GM18907 (cell line): ENCODE results near the gene SPTBN4.
"Not testable (repeated sequence)": the region's sequence is repeated elsewhere in the genome, so short reads cannot be mapped to it uniquely, and the experiment has no call there.

Source experiments
- ATAC-seq: cut with Tn5 transposase; IDR thresholded peaks from one replicate; pipeline ENCODE4 v1.9.1; 2021; ENCODE audit warnings: mild to moderate bottlenecking, moderate library complexity; ENCODE audit not compliant: unreplicated experiment

The SPTBN4 gene

DNA sequence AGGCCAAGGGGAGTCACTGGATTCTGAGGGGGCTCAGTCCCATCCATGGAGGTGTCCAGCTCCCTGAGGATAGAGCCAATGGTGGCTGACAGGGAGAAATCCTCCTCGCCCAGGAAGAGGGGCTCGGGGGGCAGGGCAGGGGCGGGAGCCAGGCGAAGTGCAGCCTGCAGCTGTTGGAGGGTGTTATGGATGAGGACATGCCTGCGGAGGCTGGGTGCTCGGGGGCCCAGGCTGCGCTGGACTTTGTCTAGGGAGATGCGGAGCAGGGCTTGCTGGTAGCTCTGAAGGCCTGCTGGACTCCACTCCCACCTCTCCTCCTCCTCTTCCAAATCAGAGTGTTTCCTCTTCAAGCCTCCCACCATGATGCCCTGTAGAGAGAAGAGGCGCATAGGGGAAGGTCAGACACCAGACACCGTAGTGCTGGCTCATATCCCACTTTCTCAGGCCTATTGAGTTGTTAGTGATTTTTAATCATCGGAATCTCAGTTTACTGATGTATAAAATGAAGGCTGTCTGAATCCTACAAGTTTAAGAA, 25.0 kb upstream of the SPTBN4 start:
- ATAC-seq: no peak

DNA sequence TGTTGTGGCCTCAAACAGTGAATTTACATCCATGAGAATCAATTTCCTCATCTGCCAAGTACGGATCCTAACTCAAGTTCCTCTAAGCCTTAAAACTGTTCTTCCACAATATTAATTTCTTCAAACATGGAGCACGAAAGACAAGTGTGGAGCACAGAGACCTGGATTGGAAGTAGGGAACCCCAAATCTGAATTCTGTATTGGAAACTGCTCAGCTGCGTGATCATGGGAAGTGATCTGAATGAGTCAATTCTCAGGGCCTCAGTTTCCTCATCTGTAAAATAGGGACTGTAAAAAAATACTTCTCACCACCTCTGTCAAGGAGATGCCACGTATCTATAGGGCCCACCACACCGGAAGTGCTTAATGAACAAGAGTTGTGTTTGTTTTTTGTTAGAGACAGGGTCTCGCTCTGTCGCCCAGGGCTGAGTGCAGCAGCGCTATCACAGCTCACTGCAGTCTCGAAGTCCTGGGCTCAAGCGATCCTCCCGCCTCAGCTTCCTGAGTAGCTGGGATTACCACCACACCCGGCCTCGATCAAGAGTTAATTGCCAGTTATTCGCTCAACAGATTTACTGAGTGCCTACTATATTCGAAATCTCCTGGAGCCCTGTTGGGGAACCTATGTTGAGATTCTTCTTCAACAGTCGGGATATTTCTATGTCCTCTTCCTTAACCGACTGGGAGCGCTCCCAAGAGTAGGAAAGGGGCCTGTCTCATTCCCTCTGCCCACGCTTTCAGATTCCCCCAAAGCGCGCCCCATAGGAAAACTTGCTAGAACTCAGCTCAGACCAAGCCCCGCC, 24.3 kb upstream of the SPTBN4 start:
- ATAC-seq: no peak

DNA sequence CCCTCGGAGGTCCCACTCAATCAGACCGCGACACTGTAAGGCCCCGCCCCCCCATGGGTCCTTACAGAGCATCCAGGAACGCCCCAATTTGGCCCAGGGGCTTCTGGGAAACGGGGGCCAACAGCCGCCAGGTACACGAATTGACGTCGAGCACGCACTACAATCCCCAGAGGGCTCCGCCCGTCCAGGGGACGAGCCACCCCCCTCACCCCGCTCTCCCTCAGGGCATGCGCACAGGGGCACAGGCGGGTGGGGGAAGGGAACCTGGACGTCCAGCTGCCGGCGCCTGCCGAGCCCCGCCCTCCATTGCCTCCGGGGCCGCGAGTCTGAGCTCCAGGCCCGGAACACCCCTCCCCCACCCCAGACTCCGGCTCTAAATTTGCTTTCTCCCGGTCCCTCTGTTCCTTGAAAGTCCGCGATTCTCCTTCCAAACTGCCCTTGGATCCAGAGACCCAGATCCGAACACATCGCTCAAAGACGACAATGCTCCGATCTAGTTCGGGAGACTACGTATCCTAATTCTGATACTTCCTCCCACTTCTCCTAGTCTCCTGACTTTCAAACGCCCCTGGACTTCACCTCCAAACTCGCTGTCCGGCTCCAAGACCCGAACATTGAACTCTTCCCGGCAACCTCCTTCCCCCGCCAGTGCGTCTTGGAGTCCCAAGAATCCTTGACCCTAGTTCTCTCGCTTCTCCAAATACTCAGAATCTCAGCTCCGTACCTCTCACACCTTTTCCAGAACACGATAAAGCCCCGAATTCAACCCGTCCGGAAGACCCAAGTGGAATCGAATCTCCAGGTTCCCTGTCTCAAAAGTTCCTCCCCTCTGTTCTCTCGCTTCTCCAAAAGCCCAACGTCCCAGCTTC, 23.4 kb upstream of the SPTBN4 start:
- peak; percentile 75 for ATAC-seq

DNA sequence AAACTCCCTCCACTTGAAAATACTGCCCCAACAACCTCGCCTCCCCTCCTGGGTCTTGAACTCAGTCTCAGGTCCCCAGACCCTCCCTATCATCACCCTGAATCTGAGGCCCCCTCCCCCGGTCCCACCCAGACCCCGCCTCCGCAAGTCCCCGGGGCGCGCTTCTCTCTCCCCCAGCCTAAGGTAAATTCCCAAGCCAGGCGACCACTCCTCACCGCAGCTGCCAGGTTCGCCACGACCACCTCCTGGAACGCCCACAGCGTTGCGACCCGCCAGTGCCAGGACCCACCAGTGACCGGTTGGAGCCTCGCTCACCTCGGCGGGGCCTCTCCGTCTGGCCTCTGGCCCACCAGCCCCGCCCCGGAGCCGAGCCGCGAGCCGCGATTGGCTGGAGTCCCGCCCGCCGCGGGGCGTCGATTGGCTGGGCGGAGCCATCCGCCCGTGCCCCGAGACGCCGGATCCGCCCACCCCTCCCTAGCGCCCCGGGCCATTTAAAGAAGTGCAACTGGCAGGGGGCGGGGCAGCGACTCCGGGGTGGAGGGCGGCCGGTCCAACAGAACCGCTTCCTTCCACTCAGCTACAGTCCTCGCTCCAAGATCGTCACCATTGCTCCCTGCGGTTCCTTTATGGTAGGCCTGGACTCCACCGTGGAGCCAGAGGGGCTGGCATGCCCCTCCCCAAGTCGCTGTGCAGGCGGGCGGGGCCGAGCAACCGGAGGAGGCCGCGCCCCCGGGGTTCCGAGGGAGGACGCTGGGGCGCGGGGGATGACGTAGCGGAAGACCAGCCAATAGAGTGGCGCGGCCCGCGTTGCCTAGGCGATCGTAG, 22.6 kb upstream of the SPTBN4 start, which contains the start of gene SERTAD3:
Gene SERTAD3 (minus strand): TSS at position 336 of the 825 bp plus-strand sequence. CDS start 2,255 bp downstream, outside the sequence.
- ATAC-seq: peak; percentile 66

GRCh38 chr19:40444825-40445312, 21.9 kb upstream of the SPTBN4 start:
- no peak for ATAC-seq

GRCh38 chr19:40445780-40446262, 21.0 kb upstream of the SPTBN4 start:
- no peak for ATAC-seq

DNA sequence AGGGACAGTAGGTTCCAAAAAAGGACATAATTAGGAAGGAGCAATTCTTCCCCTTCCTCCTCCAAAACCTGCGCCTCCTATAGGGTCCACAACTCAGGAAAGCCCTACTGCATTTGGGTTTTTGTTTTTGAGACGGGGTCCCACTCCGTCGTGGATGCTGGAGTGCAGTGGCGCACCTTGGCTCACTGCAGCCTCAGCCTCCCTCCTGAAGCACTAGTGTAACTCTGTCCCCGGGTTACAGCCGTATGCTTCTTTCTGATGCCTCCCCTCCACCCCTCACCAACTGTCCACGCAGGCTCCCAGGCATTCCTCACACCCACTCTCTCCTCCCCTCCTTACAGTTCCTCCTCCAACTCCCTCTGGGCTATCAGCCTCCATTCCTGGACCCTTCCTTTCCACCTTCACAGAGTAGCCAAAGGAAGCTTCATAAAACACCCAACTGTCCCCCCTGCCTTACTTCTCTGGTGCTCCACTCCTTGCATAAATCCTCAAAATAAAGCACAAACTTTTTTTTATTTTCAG, 20.5 kb upstream of the SPTBN4 start:
- no peak for ATAC-seq

- ATAC-seq: no peak
Observed at GRCh38 chr19:40449506-40449905, 17.3 kb upstream of the SPTBN4 start.

DNA sequence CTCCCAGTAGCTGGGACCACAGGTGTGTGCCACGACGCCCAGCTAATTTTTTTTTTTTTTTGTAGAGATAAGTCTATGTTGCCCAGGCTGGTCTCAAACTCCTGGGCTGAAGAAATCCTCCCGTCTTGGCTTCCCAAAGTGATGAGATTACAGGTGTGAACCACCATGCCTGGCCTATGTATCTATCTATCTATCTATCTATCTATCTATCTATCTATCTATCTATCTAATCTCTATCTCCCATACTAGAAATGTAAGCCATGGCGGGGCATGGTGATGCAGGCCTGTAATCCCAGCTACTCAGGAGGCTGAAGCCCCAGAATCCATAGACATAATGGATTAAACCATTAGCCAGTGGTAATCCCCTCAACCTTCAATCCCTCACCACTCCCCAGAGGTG, 16.1 kb upstream of the SPTBN4 start:
- ATAC-seq: no peak

GRCh38 chr19:40452016-40452415, 14.8 kb upstream of the SPTBN4 start:
- ATAC-seq: no peak

- no peak for ATAC-seq
Observed at GRCh38 chr19:40453151-40453735, 13.6 kb upstream of the SPTBN4 start.

DNA sequence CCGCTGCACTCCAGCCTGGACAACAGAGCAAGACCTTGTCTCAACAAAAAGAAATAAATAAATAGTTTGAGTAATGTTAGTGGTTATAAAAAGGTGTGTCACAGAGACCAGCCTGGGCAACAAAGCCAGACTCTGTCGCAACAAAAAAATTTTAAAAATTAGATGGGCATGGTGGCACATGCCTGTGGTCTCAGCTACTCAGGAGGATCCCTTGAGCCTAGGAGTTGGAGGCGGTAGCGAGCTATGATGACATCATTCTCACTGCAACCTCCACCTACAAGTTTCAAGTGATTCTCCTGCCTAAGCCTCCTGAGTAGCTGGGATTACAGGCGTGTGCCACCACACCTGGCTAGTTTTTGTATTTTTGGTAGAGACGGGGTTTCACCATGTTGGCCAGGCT, 12.9 kb upstream of the SPTBN4 start:
- ATAC-seq: not testable (repeated sequence)

DNA sequence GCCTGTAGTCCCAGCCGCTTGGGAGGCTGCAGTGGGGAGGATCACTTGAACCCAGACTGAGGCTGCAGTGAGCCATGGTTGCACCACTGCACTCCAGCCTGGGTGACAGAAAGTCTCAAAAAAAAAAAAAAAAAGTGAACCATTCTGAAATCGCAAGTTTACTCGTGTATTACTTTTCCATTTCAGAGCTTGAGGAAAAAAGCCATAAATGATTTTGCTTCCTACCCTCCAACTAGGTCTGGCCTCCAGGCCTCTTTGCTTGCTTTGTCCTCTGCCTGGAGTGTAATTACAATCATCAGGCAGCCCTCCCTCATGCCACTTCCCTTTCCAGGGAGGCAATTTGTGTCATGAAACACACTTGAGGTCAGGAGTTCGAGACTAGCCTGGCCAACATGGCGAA, 9.8 kb upstream of the SPTBN4 start:
- no peak for ATAC-seq

GRCh38 chr19:40457953-40458596, 8.7 kb upstream of the SPTBN4 start:
- ATAC-seq: no peak

GRCh38 chr19:40458597-40458974, 8.2 kb upstream of the SPTBN4 start:
- ATAC-seq: no peak

DNA sequence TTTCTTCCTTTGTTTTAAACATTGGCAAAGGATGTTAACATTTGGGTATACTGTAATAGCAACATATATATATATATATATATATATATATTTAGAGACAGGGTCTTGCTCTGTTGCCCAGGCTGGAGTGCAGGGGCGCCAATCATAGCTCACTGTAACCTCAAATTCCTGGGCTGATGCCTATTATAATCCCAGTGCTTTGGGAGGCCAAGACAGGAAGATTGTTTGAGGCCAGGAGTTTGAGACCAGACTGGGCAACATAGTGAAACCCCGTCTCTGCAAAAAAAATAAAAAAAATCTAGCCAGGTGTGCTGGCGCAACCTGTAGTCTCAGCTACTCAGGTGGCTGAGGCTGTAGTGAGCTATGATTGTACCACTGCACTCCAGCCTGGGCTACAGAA, 6.6 kb upstream of the SPTBN4 start:
- ATAC-seq: no peak

- ATAC-seq: no peak
Observed at GRCh38 chr19:40461669-40462221, 5.1 kb upstream of the SPTBN4 start.

DNA sequence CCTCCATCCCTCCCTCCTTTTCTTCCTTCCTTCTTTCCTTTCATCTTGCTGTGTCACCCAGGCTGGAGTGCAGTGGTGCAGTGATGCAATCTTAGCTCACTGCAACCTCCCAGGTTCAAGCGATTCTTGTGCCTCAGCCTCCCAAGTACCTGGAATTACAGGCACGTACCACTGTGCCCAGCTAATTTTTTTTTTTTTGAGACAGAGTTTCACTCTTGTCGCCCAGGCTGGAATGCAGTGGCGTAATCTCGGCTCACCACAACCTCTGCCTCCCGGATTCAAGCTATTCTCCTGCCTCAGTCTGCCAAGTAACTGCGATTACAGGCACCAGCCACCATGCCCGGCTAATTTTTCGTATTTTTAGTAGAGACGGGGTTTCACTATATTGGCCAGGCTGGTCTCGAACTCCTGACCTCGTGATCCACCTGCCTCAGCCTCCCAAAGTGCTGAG, 3.2 kb upstream of the SPTBN4 start:
- not testable (repeated sequence) for ATAC-seq
